Endodermal cell (in vitro differentiated cells): ENCODE results near the gene BMP8B. TPM values are rescaled to one million over a fixed set of nuclear protein-coding genes. Genes with fewer than 3 reads are reported as not detected.
"Not testable (repeated sequence)": the region's sequence is repeated elsewhere in the genome, so short reads cannot be mapped to it uniquely, and the experiment has no call there.

Experiments used
- DNase-seq: peaks from one replicate; pipeline ENCODE4 v3.0.0-alpha.2; 2017
- H3K27ac ChIP-seq: 2 replicates; pipeline ENCODE4 v1.5.1; 2013; ENCODE audit warnings: mild to moderate bottlenecking, low read depth, low read length, moderate library complexity
- H3K27me3 ChIP-seq: 2 replicates; pipeline ENCODE4 v1.6.1; 2013; ENCODE audit warnings: mild to moderate bottlenecking, low read length, moderate library complexity; ENCODE audit not compliant: insufficient read depth, control insufficient read depth, poor library complexity, severe bottlenecking
- H3K36me3 ChIP-seq: 2 replicates; pipeline ENCODE4 v1.7.0; 2013; ENCODE audit warnings: mild to moderate bottlenecking, low read length, moderate library complexity; ENCODE audit not compliant: control insufficient read depth, insufficient read depth
- H3K4me1 ChIP-seq: one replicate; pipeline ENCODE4 v1.7.0; 2013; ENCODE audit warnings: low read length; ENCODE audit not compliant: control insufficient read depth, insufficient read depth
- H3K4me3 ChIP-seq: 2 replicates; pipeline ENCODE4 v1.5.1; 2013; ENCODE audit warnings: mild to moderate bottlenecking, low read length, moderate library complexity
- H3K9ac ChIP-seq: 2 replicates; pipeline ENCODE4 v1.6.1; 2013; ENCODE audit warnings: mild to moderate bottlenecking, low read length, moderate library complexity; ENCODE audit not compliant: poor library complexity, severe bottlenecking; ENCODE audit errors: extremely low read depth
- H3K9me3 ChIP-seq: 2 replicates; pipeline ENCODE4 v1.6.1; 2013; ENCODE audit warnings: mild to moderate bottlenecking, low read length, moderate library complexity; ENCODE audit not compliant: control insufficient read depth
- H3K27ac Mint-ChIP-seq: 2 replicates; pipeline ENCODE4 v1.8.0; 2020; ENCODE audit warnings: mixed read lengths
- H3K27me3 Mint-ChIP-seq: 2 replicates; pipeline ENCODE4 v1.8.0; 2021; ENCODE audit warnings: mild to moderate bottlenecking, mixed read lengths; ENCODE audit not compliant: insufficient read depth
- H3K36me3 Mint-ChIP-seq: 2 replicates; pipeline ENCODE4 v1.8.0; 2020; ENCODE audit warnings: low read depth, mixed read lengths
- H3K4me1 Mint-ChIP-seq: 2 replicates; pipeline ENCODE4 v1.8.0; 2020; ENCODE audit warnings: mixed read lengths
- H3K4me3 Mint-ChIP-seq: 2 replicates; pipeline ENCODE4 v1.8.0; 2020; ENCODE audit warnings: mild to moderate bottlenecking, moderate library complexity, mixed read lengths
- H3K9me3 Mint-ChIP-seq: 2 replicates; pipeline ENCODE4 v1.8.0; 2020; ENCODE audit warnings: mild to moderate bottlenecking, mixed read lengths
- WGBS, 2 experiments: methylation state at CpG; one replicate each; pipeline versions ENCODE4 v1.1.5 to v1.1.7; 2013; ENCODE audit warnings: missing lambda C conversion rate in 2 of 2, mixed read lengths in 1 of 2; ENCODE audit not compliant: insufficient coverage in 1 of 2, insufficient read length in 1 of 2; 5-methylcytosine and 5-hydroxymethylcytosine counted together
- total RNA-seq, 2 donors: library from RNA; stranded (reverse); fragmentation: NEBNext Ultra II Directional in 1 of 2; extraction: Animal tissue kit (Norgen Biotek cat#: 25700) in 1 of 2; gene quantifications; 2 replicates in 1 of 2; 3 replicates in 1 of 2; pipeline ENCODE4 v1.2.1, GENCODE V29; 2021
- TF ChIP-seq, protein P1 (sequence below): fragments of 200-600 bp; sonication (generic); conservative IDR thresholded peaks from 2 replicates; pipeline ENCODE4 v1.5.0; 2021; ENCODE audit warnings: antibody characterized with exemption, mild to moderate bottlenecking

Gene BMP8B
- total RNA-seq, 2 donors from 2014 or later, result 0.13 to 0.29 TPM

DNA sequence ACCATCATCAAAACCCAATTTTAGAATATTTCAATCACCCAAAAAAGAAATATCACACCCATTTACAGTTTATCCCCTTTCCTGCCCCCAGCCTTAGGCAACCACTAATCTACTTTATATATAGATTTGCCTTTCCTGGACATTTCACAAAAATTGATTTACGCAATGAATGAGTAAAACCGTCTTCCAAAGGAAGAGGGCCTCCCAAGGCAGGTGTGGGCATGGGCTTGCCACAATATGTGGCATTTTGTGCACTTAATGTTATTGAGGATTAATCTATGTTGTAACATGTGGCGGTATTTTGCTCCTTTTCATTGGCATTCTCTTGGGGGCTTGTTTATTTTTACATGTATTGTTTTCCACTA lies 11.8 kb upstream of the BMP8B start:
- peaks cover 45% of the 10 kb centered on the region for H3K27me3 Mint-ChIP-seq

DNA sequence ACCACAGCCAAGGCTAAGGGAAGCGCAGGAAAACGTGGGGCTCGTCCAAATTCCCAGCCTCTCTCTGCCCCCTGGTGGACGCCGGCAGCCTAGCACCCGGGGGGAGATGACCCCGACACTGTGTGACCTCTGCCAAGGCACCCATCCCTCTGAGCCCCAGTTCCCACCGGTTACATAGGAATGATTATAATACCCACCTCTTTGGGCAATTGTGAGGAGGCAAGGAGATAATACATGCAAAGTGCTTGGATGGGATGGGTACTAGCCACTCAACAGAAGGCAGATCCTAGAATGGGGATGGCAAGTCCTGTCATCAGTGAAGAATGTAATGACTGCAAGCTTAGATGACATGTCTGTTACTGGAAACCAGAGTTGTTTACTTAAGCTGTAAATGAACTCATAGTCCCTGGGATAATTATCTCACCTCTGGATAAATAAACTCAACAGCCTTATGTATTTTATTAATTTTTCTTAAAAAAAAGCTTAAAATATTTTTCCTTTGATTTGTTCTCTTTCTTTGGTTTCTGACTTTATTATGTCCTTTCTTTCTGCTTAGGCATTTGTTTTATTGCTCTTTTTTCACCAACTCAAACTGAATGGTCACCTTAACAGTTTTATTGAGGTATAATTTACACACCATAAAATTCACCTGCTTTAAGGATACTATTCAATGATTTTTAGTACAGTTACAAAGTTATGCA lies 11.3 kb upstream of the BMP8B start:
- H3K4me1 ChIP-seq, result no peaks in the 10 kb centered on the region
- Mint-ChIP-seq H3K27ac (no peak overlapping the region), H3K36me3 (no peaks in the 10 kb centered on the region), H3K4me3 (no peak overlapping the region), H3K4me1 (no peaks in the 10 kb centered on the region), H3K9me3 (peaks cover 3% of the 10 kb centered on the region), H3K27me3 (peaks cover 48% of the 10 kb centered on the region)
- H3K4me3 ChIP-seq, result no peak overlapping the region
- WGBS, 2 experiments, result 8% methylated on average over 4 to 8 of the region's 8 CpGs
- H3K36me3 ChIP-seq, result no peaks in the 10 kb centered on the region
- H3K27ac ChIP-seq, result no peak overlapping the region
- TF ChIP-seq, protein P1, sequence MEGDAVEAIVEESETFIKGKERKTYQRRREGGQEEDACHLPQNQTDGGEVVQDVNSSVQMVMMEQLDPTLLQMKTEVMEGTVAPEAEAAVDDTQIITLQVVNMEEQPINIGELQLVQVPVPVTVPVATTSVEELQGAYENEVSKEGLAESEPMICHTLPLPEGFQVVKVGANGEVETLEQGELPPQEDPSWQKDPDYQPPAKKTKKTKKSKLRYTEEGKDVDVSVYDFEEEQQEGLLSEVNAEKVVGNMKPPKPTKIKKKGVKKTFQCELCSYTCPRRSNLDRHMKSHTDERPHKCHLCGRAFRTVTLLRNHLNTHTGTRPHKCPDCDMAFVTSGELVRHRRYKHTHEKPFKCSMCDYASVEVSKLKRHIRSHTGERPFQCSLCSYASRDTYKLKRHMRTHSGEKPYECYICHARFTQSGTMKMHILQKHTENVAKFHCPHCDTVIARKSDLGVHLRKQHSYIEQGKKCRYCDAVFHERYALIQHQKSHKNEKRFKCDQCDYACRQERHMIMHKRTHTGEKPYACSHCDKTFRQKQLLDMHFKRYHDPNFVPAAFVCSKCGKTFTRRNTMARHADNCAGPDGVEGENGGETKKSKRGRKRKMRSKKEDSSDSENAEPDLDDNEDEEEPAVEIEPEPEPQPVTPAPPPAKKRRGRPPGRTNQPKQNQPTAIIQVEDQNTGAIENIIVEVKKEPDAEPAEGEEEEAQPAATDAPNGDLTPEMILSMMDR, result peak; percentile 89
- H3K9ac ChIP-seq, result no peak overlapping the region
- H3K9me3 ChIP-seq, result no peaks in the 10 kb centered on the region
- DNase-seq, result peak; percentile 95
- H3K27me3 ChIP-seq, result peaks cover 3% of the 10 kb centered on the region

More for the DNA sequence above, 11.8 kb upstream of the BMP8B start:
- DNase-seq, result no peak
- H3K4me1 Mint-ChIP-seq, result no peaks in the 10 kb centered on the region
- Histone ChIP-seq H3K9me3 (no peaks in the 10 kb centered on the region), H3K27me3 (peaks cover 3% of the 10 kb centered on the region), H3K4me3 (no peak overlapping the region), H3K9ac (no peak overlapping the region), H3K36me3 (no peaks in the 10 kb centered on the region), H3K4me1 (no peaks in the 10 kb centered on the region), H3K27ac (no peak overlapping the region)
- no peaks in the 10 kb centered on the region for H3K36me3 Mint-ChIP-seq
- H3K4me3 Mint-ChIP-seq, result no peak overlapping the region
- peaks cover 6% of the 10 kb centered on the region for H3K9me3 Mint-ChIP-seq
- H3K27ac Mint-ChIP-seq, result no peak overlapping the region
- WGBS, 2 experiments, result 93% methylated on average over 2 of the region's 3 CpGs
- TF ChIP-seq, protein P1, result no peak

- 84 to 85% methylated on average over 13 to 18 of the region's 26 CpGs for WGBS, 2 experiments
- not testable (repeated sequence) for H3K27ac Mint-ChIP-seq, H3K27me3 ChIP-seq, H3K36me3 ChIP-seq, H3K36me3 Mint-ChIP-seq, H3K4me3 ChIP-seq, H3K4me1 ChIP-seq, H3K27ac ChIP-seq, H3K9me3 ChIP-seq, H3K9ac ChIP-seq, H3K4me3 Mint-ChIP-seq, H3K4me1 Mint-ChIP-seq, H3K9me3 Mint-ChIP-seq
- peak; percentile 88 for DNase-seq
- H3K27me3 Mint-ChIP-seq, result peaks cover 54% of the 10 kb centered on the region
These were observed 10.4 kb upstream of the BMP8B start for GRCh38 chr1:39798859-39799769.
